GM21737 (cell line): ENCODE results near the gene UTP14C.
"Not testable (repeated sequence)": the region's sequence is repeated elsewhere in the genome, so short reads cannot be mapped to it uniquely, and the experiment has no call there.

Experiments
- ATAC-seq: cut with Tn5 transposase; IDR thresholded peaks from one replicate; pipeline ENCODE4 v1.9.1; 2021; ENCODE audit warnings: mild to moderate bottlenecking, moderate library complexity; ENCODE audit not compliant: unreplicated experiment

Gene UTP14C

DNA sequence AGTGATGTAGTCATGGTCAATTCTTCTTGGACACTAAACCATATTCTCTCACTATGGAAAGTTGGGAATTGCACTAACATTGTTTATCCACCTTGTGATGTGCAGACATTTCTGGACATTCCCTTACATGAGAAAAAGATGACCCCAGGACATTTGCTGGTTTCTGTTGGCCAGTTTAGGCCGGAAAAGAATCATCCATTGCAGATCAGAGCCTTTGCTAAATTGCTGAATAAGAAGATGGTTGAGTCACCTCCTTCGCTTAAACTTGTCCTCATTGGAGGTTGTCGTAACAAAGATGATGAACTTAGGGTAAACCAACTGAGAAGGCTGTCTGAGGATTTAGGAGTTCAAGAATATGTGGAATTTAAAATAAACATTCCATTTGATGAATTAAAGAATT is at the start of gene UTP14C:
UTP14C (plus strand) TSS at position 211 of the 400 bp plus-strand sequence. CDS start 4,114 bp downstream, outside the sequence.
- no peak for ATAC-seq

DNA sequence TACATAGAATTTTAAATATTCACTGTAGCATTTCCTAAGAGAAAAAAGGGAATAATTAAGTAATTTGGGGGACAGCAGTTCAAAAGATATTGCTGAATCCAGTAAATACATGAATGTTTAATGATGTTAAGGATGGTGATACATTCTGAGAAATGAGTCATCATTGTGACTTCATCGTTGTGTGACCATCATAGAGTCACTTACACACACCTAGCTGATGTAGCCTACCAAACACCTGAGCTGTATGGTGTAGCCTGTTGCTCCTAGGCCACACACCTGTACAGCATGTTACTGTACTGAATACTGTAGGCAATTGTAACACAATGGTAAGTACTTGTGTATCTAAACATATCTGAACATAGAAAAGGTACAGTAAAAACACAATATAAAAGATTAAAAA is 48.1 kb upstream of the UTP14C start:
- ATAC-seq: no peak

GRCh38 chr13:51976890-51977289 is 47.6 kb upstream of the UTP14C start:
- ATAC-seq: no peak

DNA sequence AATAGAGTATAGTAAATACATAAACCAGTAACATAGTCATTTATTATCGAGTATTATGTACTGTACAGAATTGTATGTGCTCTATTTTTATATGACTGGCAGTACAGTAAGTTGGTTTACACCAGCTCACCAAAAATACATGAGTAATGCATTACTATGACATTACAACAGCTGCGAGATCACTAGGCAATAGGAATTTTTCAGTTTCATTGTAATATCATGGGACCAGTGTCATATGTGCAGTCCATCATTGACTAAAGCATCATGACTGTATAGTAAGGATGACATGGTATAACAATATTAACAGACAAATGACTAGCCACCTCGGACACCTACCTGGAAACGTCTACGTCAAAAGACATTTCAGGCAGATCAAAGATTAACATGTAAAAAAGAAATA is 46.9 kb upstream of the UTP14C start:
- ATAC-seq: no peak

DNA sequence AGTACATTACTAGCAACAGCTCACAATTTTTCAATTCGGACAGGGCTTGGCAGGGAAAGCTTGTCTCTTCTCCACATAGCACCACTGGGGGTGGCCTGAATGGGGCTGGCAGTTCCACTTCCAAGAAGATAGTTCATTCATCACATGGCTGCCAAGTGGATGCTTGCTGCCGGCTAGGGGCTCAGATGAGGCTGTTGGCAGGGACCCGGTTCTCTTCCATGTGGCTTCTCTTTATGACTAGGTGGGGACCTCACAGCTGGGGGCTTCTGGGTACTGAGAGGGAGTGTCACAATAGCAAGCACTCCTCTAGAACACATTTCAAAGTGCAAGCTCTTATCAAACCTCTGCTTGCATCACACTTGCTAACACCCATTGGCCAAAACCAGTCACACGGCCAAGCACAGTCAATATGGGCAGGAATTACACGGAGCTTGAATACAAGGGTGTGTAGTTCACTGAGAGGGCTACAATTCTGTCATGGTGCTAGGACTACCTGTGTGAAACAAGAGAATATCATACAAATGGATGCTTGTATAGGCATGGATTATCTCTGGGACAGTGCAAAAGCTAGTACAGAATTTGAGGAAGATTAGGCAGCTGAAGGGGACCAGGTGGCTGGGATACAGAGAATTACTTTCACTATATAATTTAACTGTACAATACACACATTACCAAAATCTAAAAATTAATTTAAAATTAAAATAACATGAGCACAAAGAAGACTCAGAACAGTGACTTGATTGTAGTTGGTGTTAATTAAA is 45.5 kb upstream of the UTP14C start:
- ATAC-seq: no peak

DNA sequence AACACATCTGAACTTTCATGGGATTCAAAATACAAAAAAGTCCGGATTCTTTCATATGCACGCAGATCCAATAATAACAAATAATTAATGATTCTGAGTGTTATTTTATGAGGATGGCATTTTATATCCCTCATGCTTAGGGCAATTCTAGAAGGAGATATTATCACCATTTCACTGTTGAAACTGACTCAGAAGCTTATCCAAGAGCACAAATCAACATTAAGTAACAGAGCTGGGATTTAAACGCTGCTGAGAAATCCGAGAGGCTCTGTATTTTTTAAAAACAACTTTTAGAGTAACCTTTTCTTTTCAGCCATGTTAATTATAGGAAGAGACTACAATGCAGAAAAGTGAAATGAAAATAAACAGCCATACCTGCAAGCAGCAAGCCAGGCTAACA is 43.6 kb upstream of the UTP14C start:
- no peak for ATAC-seq

DNA sequence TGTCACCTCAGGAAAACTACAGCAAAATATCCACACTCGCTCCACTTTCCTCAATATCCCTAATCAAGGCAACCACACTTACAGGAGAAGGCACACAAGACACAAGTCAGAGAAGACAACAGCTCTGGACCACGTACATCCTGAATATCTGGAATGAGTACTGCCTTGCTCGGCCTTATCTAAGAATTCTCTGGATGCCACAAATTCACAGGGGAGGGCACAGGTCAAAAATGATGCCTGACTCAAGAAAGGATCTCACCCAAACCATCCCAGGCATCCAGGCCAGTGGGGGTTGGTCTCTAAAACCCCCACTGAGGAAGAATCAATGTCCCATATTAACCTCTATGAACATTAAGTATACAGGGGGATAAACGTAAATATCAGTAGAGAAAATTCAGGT is 43.1 kb upstream of the UTP14C start:
- ATAC-seq: no peak

DNA sequence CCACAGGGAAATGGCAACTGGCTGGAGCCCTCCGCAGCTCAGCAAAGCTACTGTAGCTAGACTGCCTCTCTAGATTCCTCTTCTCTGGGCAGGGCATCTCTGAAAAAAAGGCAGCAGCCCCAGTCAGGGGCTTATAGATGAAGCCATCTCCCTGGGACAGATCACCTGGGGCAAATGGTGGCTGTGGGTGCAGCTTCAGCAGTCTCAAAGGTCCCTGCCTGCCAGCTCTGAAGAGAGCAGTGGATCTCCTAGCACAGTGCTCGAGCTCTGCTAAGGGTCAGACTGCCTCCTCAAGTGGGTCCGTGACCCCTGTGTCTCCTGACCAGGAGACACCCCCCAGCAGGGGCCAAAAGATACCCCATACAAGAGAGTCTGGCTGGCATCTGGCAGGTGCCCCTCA is 41.2 kb upstream of the UTP14C start:
- not testable (repeated sequence) for ATAC-seq

GRCh38 chr13:51984904-51985303 is 39.6 kb upstream of the UTP14C start:
- not testable (repeated sequence) for ATAC-seq

DNA sequence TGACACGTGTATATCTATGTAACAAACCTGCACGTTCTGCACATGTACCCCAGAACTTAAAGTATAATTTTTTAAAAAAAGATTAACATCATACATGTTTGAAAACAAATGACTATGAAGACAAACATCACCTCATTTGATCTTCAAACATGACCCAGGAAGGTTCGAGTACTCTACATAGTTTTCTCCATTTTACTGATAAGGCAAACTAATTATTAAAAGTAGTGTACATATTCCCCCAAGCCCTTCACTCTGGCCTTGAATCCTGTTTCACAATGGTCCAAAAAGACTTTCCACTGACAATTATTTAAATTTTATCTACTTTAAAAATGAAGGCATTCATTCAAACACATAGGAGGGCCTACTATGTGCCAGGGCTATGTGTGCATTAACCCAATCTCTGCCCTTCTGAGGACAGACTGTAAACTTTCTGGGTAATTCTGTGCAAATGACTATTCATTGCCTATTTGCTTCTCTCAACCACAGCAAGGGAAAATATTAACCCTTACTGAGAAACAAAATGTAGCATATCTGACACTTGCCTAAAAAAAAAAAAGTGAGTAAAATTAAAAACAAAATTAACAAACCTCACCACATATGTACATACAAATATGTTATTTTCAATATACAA is 35.4 kb upstream of the UTP14C start:
- no peak for ATAC-seq

DNA sequence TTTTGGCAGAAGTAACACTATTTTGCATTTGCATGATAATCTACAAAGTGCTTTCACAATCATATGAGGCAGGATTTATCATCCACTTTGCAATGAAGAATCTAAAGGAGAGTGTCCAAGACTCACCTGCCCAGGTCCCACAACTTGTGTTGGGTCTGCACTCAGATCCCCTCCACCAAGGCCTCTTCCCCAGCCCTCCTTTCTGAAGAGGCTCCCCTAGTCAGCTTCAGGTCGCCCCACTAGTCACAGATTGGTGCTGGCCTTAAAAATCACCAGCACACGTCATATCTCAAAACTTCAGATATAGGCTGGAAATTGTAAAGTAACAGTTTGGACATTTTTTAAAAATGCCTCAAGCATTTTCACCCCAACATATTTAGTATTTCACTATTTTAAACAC is 30.8 kb upstream of the UTP14C start:
- no peak for ATAC-seq

DNA sequence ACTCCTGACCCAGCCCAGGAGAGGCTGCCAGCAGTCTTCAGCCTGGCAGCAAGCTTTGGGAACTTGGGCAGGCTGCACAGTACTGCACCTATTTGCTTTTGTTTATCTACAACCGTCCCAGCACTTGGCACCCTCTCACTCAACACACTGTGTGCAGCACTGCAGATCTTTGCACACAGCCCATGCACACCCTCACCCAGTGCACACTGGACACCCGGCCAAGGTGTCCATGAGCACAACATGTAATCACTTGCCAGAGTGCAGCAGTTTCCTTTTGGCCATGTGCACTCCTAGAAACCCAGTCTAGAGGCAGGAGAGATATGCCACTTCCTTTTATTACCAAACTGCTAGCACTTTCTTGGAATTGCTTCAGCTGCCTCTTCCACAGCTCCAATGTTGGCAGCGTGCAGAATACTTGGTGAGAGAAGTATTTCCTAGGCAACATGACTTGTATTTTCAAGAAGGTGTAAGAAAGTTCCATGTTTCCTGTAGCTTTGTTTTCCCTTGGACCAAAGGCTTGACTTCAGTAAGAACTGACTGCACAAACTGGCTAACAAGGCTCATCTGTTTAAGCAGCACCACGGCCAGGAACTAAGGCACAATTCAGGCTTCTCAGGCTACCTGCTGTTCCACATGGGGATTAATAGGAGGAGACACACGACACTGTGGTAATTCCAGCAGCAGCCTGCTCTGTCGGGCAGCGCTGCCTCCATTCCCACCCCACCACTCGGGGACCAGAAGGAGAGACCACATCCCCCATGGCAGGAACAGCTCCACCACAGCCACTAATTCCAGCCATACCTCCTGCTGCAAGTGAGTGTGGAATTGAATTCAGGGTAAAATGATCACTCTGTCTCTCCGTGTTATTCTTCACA is 28.6 kb upstream of the UTP14C start:
- no peak for ATAC-seq

DNA sequence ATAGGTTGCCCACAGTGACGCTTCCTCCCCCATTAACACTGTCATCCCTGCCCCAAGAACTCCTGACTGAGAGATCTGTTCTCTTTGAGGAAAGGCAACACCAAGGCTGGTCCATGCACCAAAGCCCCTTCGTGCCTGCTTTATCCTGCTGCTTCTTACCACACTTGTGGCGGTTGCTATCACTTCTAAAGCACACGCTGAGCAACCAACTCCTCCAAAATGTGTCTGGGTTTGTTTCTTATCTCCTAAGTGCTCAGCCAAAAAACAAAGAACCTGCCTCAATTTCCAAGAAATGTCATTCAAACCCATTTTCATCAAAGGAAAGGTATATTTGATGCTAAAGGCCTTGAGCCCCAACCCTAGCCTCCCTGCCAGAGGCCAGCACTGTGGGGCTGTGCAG is 27.9 kb upstream of the UTP14C start:
- no peak for ATAC-seq

GRCh38 chr13:51997186-51997585 is 27.3 kb upstream of the UTP14C start:
- no peak for ATAC-seq

DNA sequence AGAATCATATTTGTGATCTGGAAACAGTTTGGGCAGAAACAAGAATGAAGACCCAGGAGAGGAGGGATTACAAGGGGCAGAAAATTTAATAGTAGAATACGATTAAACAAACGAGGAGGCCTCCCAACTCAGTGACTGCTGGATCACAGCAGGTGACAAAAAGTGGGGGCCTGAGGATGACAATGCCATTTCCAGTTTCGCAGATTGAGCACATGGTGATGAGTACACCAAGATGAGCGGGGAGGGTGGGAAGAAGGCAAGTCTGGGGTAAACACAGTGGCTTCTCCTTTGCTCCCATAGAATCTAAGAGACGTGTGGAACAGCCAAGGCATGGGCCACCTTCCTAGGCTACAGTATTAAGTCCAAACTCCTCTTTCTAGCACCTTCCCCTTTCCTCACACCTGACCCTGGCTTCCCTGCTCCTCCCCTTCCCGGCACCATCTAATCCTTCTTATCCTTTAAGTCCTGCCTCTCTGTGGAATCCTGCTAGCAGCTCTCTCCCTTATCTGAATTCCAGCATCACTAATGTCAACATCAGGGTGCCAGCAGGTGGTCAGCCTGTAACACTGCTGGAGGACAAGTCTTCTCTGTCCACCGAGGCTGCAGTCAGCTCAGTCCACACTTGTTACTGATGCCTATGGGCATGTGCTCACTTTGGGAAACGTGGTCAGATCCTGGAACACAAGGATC is 26.7 kb upstream of the UTP14C start:
- no peak for ATAC-seq

DNA sequence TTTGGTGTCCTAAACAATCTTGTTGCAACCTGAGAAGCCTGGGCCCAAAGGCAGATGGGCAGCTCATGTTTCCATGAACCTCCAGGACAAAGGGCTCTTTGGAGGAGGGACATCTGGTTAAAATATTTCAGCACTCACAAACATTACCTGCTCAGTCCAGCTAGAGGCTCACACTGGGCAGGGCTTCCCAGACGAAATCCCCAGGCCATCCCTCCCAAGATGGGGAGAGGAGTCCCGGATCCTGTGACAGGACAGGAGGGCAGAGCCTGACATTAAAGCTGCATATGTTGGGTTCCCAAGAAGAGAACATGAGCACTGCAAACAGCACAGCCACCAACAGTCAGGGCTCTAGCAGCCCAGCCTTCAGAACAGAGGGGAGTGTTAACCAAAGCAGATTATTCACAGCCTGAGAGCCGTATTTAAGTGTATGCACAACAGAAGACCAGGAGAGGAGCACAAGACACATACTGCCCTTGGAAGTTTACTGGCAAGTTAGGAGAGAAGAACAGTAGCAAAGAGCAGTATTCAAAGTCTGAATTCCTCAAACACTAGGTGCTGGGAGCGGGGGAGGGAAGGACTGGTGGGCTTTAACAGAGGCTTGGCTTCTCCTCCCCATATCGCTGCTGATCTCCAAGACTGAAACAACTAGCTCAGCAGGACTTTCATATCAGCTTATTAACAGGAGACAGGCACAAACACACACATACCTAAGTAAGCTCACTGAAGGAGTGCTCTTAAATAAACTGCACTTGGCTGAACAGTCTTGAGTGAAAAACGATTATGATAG is 25.6 kb upstream of the UTP14C start:
- no peak for ATAC-seq

DNA sequence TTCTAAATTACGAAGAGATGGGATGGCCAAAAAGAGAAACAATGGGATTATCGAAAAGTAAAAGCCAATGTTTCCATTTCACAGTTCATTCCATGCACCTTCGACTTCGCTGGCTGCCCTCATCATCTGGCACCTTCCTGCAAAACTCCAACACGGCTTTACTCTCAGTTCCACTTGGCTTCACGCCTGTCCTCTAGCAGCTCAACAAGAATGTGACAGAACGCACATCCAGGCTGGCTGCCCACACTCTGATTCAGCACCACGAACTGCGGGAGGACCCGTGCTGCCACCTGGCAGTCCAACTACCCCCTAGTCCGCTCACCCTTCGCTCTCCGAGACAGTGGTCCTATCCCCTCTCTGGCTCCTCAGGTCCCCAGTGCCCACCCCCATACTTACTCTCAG is 25.0 kb upstream of the UTP14C start:
- ATAC-seq: no peak

GRCh38 chr13:51999921-52000320 is 24.6 kb upstream of the UTP14C start:
- ATAC-seq: no peak

DNA sequence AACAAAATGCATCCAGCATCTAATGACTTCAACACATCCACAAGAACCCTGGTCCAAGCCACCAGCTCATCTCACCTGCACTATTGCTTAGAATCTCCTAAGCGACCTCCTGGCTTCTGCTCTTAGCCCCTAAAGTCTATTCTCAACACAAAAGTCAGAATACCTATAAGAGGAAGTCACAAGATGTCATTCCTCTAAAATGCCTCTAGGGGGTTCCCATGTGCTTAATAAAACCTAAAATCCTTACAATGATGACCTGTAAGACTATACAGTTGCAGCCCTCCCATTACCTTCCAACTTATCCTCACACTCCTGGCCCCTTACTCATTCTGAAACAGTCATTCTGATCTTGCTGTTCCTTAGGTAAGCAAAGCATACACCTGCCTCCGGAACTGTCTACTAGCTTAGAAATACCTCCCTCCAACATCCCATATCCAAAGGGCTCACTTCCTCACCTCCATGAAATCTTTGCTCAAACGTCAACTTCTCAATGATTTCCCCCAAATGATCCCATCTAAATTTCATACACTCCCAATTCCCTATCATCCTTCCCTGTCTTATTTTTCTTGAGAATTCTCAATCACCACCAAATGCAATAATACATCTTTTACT is 23.3 kb upstream of the UTP14C start:
- ATAC-seq: peak; percentile 65

GRCh38 chr13:52002361-52002760 is 22.1 kb upstream of the UTP14C start:
- no peak for ATAC-seq
